Fibroblast of skin of back (primary cell): ENCODE data around the gene C19orf38.
A peak's percentile ranks its signal among the peaks of the same experiment; 100 is the strongest.
"Not testable (repeated sequence)": the region's sequence is repeated elsewhere in the genome, so short reads cannot be mapped to it uniquely, and the experiment has no call there.

Experiments used
- DNase-seq: peaks from one replicate; pipeline ENCODE4 v3.0.0-alpha.2; 2013

The C19orf38 gene

GRCh38 chr19:10823690-10824089 lies 24.5 kb upstream of the C19orf38 start:
- DNase-seq = no peak

- DNase-seq = no peak
These were observed 22.0 kb upstream of the C19orf38 start for GRCh38 chr19:10826231-10826630.

GRCh38 chr19:10826846-10827245 lies 21.4 kb upstream of the C19orf38 start:
- no peak for DNase-seq

- no peak for DNase-seq
These were observed 19.0 kb upstream of the C19orf38 start for GRCh38 chr19:10828981-10829821.

- no peak for DNase-seq
These were observed 18.2 kb upstream of the C19orf38 start for GRCh38 chr19:10829967-10830366.

GRCh38 chr19:10830370-10830769 lies 17.8 kb upstream of the C19orf38 start:
- DNase-seq = no peak

GRCh38 chr19:10830931-10831779 lies 17.1 kb upstream of the C19orf38 start:
- no peak for DNase-seq

- no peak for DNase-seq
These were observed 16.0 kb upstream of the C19orf38 start for GRCh38 chr19:10831987-10832938.

- no peak for DNase-seq
These were observed 15.3 kb upstream of the C19orf38 start for GRCh38 chr19:10832939-10833296.

- DNase-seq = no peak
These were observed 13.0 kb upstream of the C19orf38 start for GRCh38 chr19:10835089-10835753.

- DNase-seq = peak; percentile 99
These were observed 12.3 kb upstream of the C19orf38 start, which contains the start of gene TMED1 for GRCh38 chr19:10835754-10836478. TSS of gene TMED1 (minus strand) at chr19:10836212. CDS start at chr19:10836191, 21 bp downstream.

GRCh38 chr19:10836479-10837330 lies 11.5 kb upstream of the C19orf38 start:
- DNase-seq = peak; percentile 86

GRCh38 chr19:10837649-10838048 lies 10.6 kb upstream of the C19orf38 start:
- DNase-seq = not testable (repeated sequence)

GRCh38 chr19:10838377-10838776 lies 9.8 kb upstream of the C19orf38 start:
- no peak for DNase-seq

GRCh38 chr19:10839114-10840050 lies 8.8 kb upstream of the C19orf38 start:
- no peak for DNase-seq

GRCh38 chr19:10842788-10843187 lies 5.4 kb upstream of the C19orf38 start:
- DNase-seq = no peak

- DNase-seq = no peak
These were observed 1.6 kb upstream of the C19orf38 start for GRCh38 chr19:10846500-10847202.

- no peak for DNase-seq
These were observed 2.4 kb downstream of the C19orf38 start for GRCh38 chr19:10850631-10851030.
